H9 (cell line): ENCODE results near the gene TNIP1. TPM values are rescaled to one million over a fixed set of nuclear protein-coding genes. Genes with fewer than 3 reads are reported as not detected.

Experiments
- DNase-seq: peaks from one replicate; pipeline ENCODE4 v3.0.0-alpha.2; 2017
- H2AFZ ChIP-seq: one replicate; pipeline ENCODE4 v1.6.1; 2013; ENCODE audit warnings: mild to moderate bottlenecking, low read length, control low read depth, moderate library complexity
- H2AK5ac ChIP-seq: 2 replicates; pipeline ENCODE4 v1.6.1; 2013; ENCODE audit warnings: low read length, control low read depth, mixed read lengths; ENCODE audit not compliant: insufficient read length
- H2BK120ac ChIP-seq: one replicate; pipeline ENCODE4 v1.6.1; 2013; ENCODE audit warnings: low read depth, mild to moderate bottlenecking, low read length, control low read depth, inconsistent platforms; ENCODE audit not compliant: poor library complexity, severe bottlenecking
- H2BK12ac ChIP-seq: 2 replicates; pipeline ENCODE4 v1.6.1; 2013; ENCODE audit warnings: low read length, control low read depth, mixed read lengths, low read depth; ENCODE audit not compliant: insufficient read length
- H2BK15ac ChIP-seq: 2 replicates; pipeline ENCODE4 v1.6.1; 2013; ENCODE audit warnings: low read depth, low read length, control low read depth
- H2BK20ac ChIP-seq: one replicate; pipeline ENCODE4 v1.6.1; 2013; ENCODE audit warnings: low read depth, mild to moderate bottlenecking, low read length, control low read depth, inconsistent platforms; ENCODE audit not compliant: poor library complexity, severe bottlenecking
- H2BK5ac ChIP-seq: 2 replicates; pipeline ENCODE4 v1.6.1; 2013; ENCODE audit warnings: low read length, control low read depth, mixed read lengths; ENCODE audit not compliant: insufficient read length
- H3K14ac ChIP-seq: 2 replicates; pipeline ENCODE4 v1.6.1; 2013; ENCODE audit warnings: low read length, control low read depth; ENCODE audit not compliant: insufficient read depth
- H3K18ac ChIP-seq: 2 replicates; pipeline ENCODE4 v1.6.1; 2013; ENCODE audit warnings: low read depth, mild to moderate bottlenecking, mixed read lengths, low read length, control low read depth; ENCODE audit not compliant: insufficient read length
- H3K23ac ChIP-seq: 2 replicates; pipeline ENCODE4 v1.6.1; 2013; ENCODE audit warnings: low read length, control low read depth, mixed read lengths, low read depth; ENCODE audit not compliant: insufficient read length
- H3K23me2 ChIP-seq: 2 replicates; pipeline ENCODE4 v1.6.1; 2013; ENCODE audit warnings: low read depth, mild to moderate bottlenecking, mixed read lengths, low read length, control low read depth; ENCODE audit not compliant: insufficient read length, poor library complexity, severe bottlenecking
- H3K27ac ChIP-seq: 2 replicates; pipeline ENCODE4 v1.5.1; 2013; ENCODE audit warnings: low read length, control low read depth, mixed read lengths, low read depth; ENCODE audit not compliant: insufficient read length
- H3K27me3 ChIP-seq: 2 replicates; pipeline ENCODE4 v1.6.1; 2013; ENCODE audit warnings: low read length, control low read depth, inconsistent platforms; ENCODE audit not compliant: insufficient read depth
- H3K4ac ChIP-seq: 2 replicates; pipeline ENCODE4 v1.6.1; 2013; ENCODE audit warnings: low read depth, mild to moderate bottlenecking, control low read depth, inconsistent platforms, low read length, moderate library complexity
- H3K4me1 ChIP-seq: 2 replicates; pipeline ENCODE4 v1.6.1; 2013; ENCODE audit warnings: low read length, control low read depth, inconsistent platforms; ENCODE audit not compliant: insufficient read depth
- H3K4me2 ChIP-seq: 2 replicates; pipeline ENCODE4 v1.6.1; 2013; ENCODE audit warnings: low read length, control low read depth, mixed read lengths; ENCODE audit not compliant: insufficient read length, insufficient read depth
- H3K56ac ChIP-seq: 2 replicates; pipeline ENCODE4 v1.6.1; 2013; ENCODE audit warnings: low read depth, mild to moderate bottlenecking, mixed read lengths, low read length, control low read depth; ENCODE audit not compliant: insufficient read length
- H3K79me1 ChIP-seq: 2 replicates; pipeline ENCODE4 v1.6.1; 2013; ENCODE audit warnings: low read depth, mild to moderate bottlenecking, moderate library complexity, low read length, control low read depth, inconsistent platforms; ENCODE audit not compliant: insufficient read depth, poor library complexity, severe bottlenecking
- H3K79me2 ChIP-seq: 2 replicates; pipeline ENCODE4 v1.6.1; 2013; ENCODE audit warnings: low read length, control low read depth, inconsistent platforms; ENCODE audit not compliant: insufficient read depth
- H3K9ac ChIP-seq: 2 replicates; pipeline ENCODE4 v1.6.1; 2013; ENCODE audit warnings: low read length, control low read depth, mixed read lengths; ENCODE audit not compliant: insufficient read length; ENCODE audit errors: extremely low read depth
- H3K9me3 ChIP-seq: one replicate; pipeline ENCODE4 v1.6.1; 2013; ENCODE audit warnings: low read depth, low read length, inconsistent platforms; ENCODE audit not compliant: control insufficient read depth
- H3T11ph ChIP-seq: one replicate; pipeline ENCODE4 v1.6.1; 2013; ENCODE audit warnings: mild to moderate bottlenecking, low read length, control low read depth, inconsistent platforms
- H4K20me1 ChIP-seq: one replicate; pipeline ENCODE4 v1.6.1; 2013; ENCODE audit not compliant: control insufficient read depth, insufficient read length, insufficient read depth
- H4K5ac ChIP-seq: 2 replicates; pipeline ENCODE4 v1.6.1; 2013; ENCODE audit warnings: low read depth, mild to moderate bottlenecking, mixed read lengths, low read length, control low read depth; ENCODE audit not compliant: insufficient read length
- H4K8ac ChIP-seq: replicated peaks from 2 replicates; pipeline ENCODE4 v1.6.1; 2013; ENCODE audit warnings: low read length, control low read depth, mixed read lengths, low read depth; ENCODE audit not compliant: insufficient read length
- H4K91ac ChIP-seq: 2 replicates; pipeline ENCODE4 v1.6.1; 2013; ENCODE audit warnings: low read depth, mild to moderate bottlenecking, moderate library complexity, mixed read lengths, low read length, control low read depth; ENCODE audit not compliant: insufficient read length
- H3K27ac Mint-ChIP-seq, 3 experiments: 2 replicates in 2 of 3; 3 replicates in 1 of 3; pipeline ENCODE4 v1.8.0; 2020 to 2021; ENCODE audit warnings: mixed read lengths in 3 of 3, mild to moderate bottlenecking in 1 of 3, moderate library complexity in 1 of 3
- H3K27me3 Mint-ChIP-seq: 2 replicates; pipeline ENCODE4 v1.8.0; 2021; ENCODE audit warnings: low read depth, mild to moderate bottlenecking, moderate library complexity, mixed read lengths
- H3K36me3 Mint-ChIP-seq, 3 experiments: 2 replicates in 2 of 3; 3 replicates in 1 of 3; pipeline ENCODE4 v1.8.0; 2020 to 2021; ENCODE audit warnings: low read depth in 3 of 3, mixed read lengths in 3 of 3; ENCODE audit not compliant: insufficient read depth in 1 of 3
- H3K4me1 Mint-ChIP-seq, 2 experiments: 2 replicates each; pipeline ENCODE4 v1.8.0; 2020; ENCODE audit warnings: mixed read lengths in 2 of 2
- H3K4me3 Mint-ChIP-seq, 2 experiments: 2 replicates in 1 of 2; 3 replicates in 1 of 2; pipeline ENCODE4 v1.8.0; 2020 to 2021; ENCODE audit warnings: mild to moderate bottlenecking in 2 of 2, mixed read lengths in 2 of 2, moderate library complexity in 1 of 2
- H3K9me3 Mint-ChIP-seq, 2 experiments: 2 replicates in 1 of 2; 3 replicates in 1 of 2; pipeline ENCODE4 v1.8.0; 2020; ENCODE audit warnings: mild to moderate bottlenecking in 2 of 2, mixed read lengths in 2 of 2, moderate library complexity in 1 of 2
- CTCF ChIP-seq: fragments of 200-600 bp; sonication (generic); conservative IDR thresholded peaks from 3 replicates; pipeline ENCODE4 v1.8.0; 2021; ENCODE audit warnings: antibody characterized with exemption, mild to moderate bottlenecking
- WGBS: extraction: QIAGEN DNeasy Blood & Tissue Kit; methylation state at CpG from one replicate; pipeline ENCODE4 v1.1.7; 2013; ENCODE audit warnings: missing lambda C conversion rate, low lambda C conversion rate, mixed read lengths; ENCODE audit not compliant: insufficient read length; ENCODE audit errors: extremely low coverage; 5-methylcytosine and 5-hydroxymethylcytosine counted together
- total RNA-seq: library from RNA; stranded (reverse); gene quantifications from 2 replicates; pipeline ENCODE4 v1.2.1, GENCODE V29; 2021

Gene TNIP1
- total RNA-seq, 1 experiment from 2014 or later, result 40.8 TPM

DNA sequence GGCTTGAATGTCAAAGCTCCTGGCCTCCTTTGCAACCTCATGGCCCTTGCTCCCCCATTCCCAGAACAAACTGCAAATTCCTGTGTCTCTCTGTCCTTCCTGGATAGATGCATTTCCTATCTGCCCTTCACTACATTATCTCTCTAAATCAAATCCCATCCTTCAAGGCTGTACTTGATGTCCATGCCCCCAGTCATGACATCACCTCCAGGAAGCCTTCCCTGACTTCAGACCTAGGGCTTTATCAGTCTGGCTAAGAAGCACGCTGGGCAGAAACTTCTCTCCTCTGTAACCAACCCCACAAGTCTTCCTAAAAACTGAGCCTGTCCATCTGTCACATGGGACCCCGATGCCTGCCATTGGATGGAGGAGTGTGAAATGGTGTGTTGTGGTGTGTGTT, 25.7 kb upstream of the TNIP1 start:
- H4K5ac ChIP-seq, result no peak overlapping the region
- no peaks in the 10 kb centered on the region for H3K27me3 ChIP-seq
- H2BK120ac ChIP-seq, result no peak overlapping the region
- H3K9me3 Mint-ChIP-seq, result no peaks in the 10 kb centered on the region
- H4K91ac ChIP-seq, result no peak overlapping the region
- H3K79me1 ChIP-seq, result no peaks in the 10 kb centered on the region
- H2BK20ac ChIP-seq, result no peak overlapping the region
- no peak overlapping the region for H2BK15ac ChIP-seq
- H3K4me2 ChIP-seq, result no peak overlapping the region
- H2AFZ ChIP-seq, result no peak overlapping the region
- H3K4me1 Mint-ChIP-seq, result no peaks in the 10 kb centered on the region
- H3K14ac ChIP-seq, result no peak overlapping the region
- H3K79me2 ChIP-seq, result no peaks in the 10 kb centered on the region
- no peaks in the 10 kb centered on the region for H3K23me2 ChIP-seq
- no peak overlapping the region for H3K27ac ChIP-seq
- WGBS, result no CpG with 5 or more reads among the region's 2 CpGs
- H3K18ac ChIP-seq, result no peak overlapping the region
- no peak for DNase-seq
- H3K36me3 Mint-ChIP-seq, result peaks cover 13 to 44% (median 19%) of the 10 kb centered on the region in 3 experiments; a peak in 6 of 7 replicates
- no peak overlapping the region for H2BK5ac ChIP-seq
- no peak overlapping the region for H3K23ac ChIP-seq
- no peaks in the 10 kb centered on the region for H3K4me1 ChIP-seq
- no peak overlapping the region for H2BK12ac ChIP-seq
- no peak overlapping the region for H3K56ac ChIP-seq
- H3K27ac Mint-ChIP-seq, result no peak overlapping the region
- H3K27me3 Mint-ChIP-seq, result no peaks in the 10 kb centered on the region
- no peak for TF ChIP-seq CTCF
- no peaks in the 10 kb centered on the region for H3K9me3 ChIP-seq
- H3K4me3 Mint-ChIP-seq, result no peak overlapping the region
- H4K8ac ChIP-seq, result no peak overlapping the region
- no peak overlapping the region for H3K9ac ChIP-seq
- H4K20me1 ChIP-seq, result no peaks in the 10 kb centered on the region
- H2AK5ac ChIP-seq, result no peak overlapping the region
- no peak overlapping the region for H3T11ph ChIP-seq
- no peak overlapping the region for H3K4ac ChIP-seq
